Measurements from ENCODE around the gene KDM3B.

The KDM3B gene

GRCh38 chr5:138458856-138459255 is 106.4 kb downstream of the KDM3B start:
- H3K4me3 ChIP-seq (ENCODE audit: low read length): no peak overlapping the region
- no peak for TF ChIP-seq ZNF274 (IDR thresholded peaks at IDR 0.05; ENCODE audit: low read depth, low read length)

- no peak for TF ChIP-seq ZNF274 (IDR thresholded peaks at IDR 0.05; ENCODE audit: low read depth, low read length)
- H3K4me3 ChIP-seq (ENCODE audit: low read length): no peak overlapping the region
Observed at GRCh38 chr5:138459311-138459933, 106.9 kb downstream of the KDM3B start.

- no peak for TF ChIP-seq ZNF274 (IDR thresholded peaks at IDR 0.05; ENCODE audit: low read depth, low read length)
Observed at GRCh38 chr5:138460032-138460693, 107.7 kb downstream of the KDM3B start.

GRCh38 chr5:138461343-138462125 is 109.0 kb downstream of the KDM3B start:
- H3K4me3 ChIP-seq (ENCODE audit: low read length): no peak overlapping the region
- TF ChIP-seq ZNF274 (IDR thresholded peaks at IDR 0.05; ENCODE audit: low read depth, low read length): no peak

More at GRCh38 chr5:138460032-138460693, 107.7 kb downstream of the KDM3B start:
- no peak overlapping the region for H3K4me3 ChIP-seq (ENCODE audit: low read length)

GRCh38 chr5:138463419-138464007 is 111.0 kb downstream of the KDM3B start:
- TF ChIP-seq ZNF274 (IDR thresholded peaks at IDR 0.05; ENCODE audit: low read depth, low read length): no peak

GRCh38 chr5:138464008-138464387 is 111.5 kb downstream of the KDM3B start:
- TF ChIP-seq ZNF274 (IDR thresholded peaks at IDR 0.05; ENCODE audit: low read depth, low read length): no peak
- peak overlapping the region; percentile 78 for H3K4me3 ChIP-seq (ENCODE audit: low read length)

More at GRCh38 chr5:138463419-138464007, 111.0 kb downstream of the KDM3B start:
- peak overlapping the region; percentile 65; the same call in 1 of the 2 replicates for H3K4me3 ChIP-seq (ENCODE audit: low read length)

GRCh38 chr5:138464388-138465260 is 112.1 kb downstream of the KDM3B start:
- peak overlapping the region; percentile 78 for H3K4me3 ChIP-seq (ENCODE audit: low read length)
- no peak for TF ChIP-seq ZNF274 (IDR thresholded peaks at IDR 0.05; ENCODE audit: low read depth, low read length)

- no peak for TF ChIP-seq ZNF274 (IDR thresholded peaks at IDR 0.05; ENCODE audit: low read depth, low read length)
Observed at GRCh38 chr5:138465261-138466124, 113.0 kb downstream of the KDM3B start, which contains the start of gene EGR1. Gene EGR1, plus strand, starts transcription at chr5:138465479. Its CDS starts 283 bp downstream, at chr5:138465762.

GRCh38 chr5:138466125-138466899 is 113.8 kb downstream of the KDM3B start:
- peak overlapping the region; percentile 78; the same call in 1 of the 2 replicates for H3K4me3 ChIP-seq (ENCODE audit: low read length)
- no peak for TF ChIP-seq ZNF274 (IDR thresholded peaks at IDR 0.05; ENCODE audit: low read depth, low read length)

More at GRCh38 chr5:138465261-138466124, 113.0 kb downstream of the KDM3B start, which contains the start of gene EGR1:
- peak within 1 kb of the TSS; percentile 78 for H3K4me3 ChIP-seq (ENCODE audit: low read length)

- TF ChIP-seq ZNF274 (IDR thresholded peaks at IDR 0.05; ENCODE audit: low read depth, low read length): no peak
Observed at GRCh38 chr5:138466900-138467710, 114.6 kb downstream of the KDM3B start.

GRCh38 chr5:138467711-138468132 is 115.2 kb downstream of the KDM3B start:
- H3K4me3 ChIP-seq (ENCODE audit: low read length): no peak overlapping the region
- TF ChIP-seq ZNF274 (IDR thresholded peaks at IDR 0.05; ENCODE audit: low read depth, low read length): no peak

More at GRCh38 chr5:138466900-138467710, 114.6 kb downstream of the KDM3B start:
- no peak overlapping the region for H3K4me3 ChIP-seq (ENCODE audit: low read length)
